Fibroblast of lung (primary cell): ENCODE results near the gene TBX4. TPM values are rescaled to one million over a fixed set of nuclear protein-coding genes. Genes with fewer than 3 reads are reported as not detected.
A peak's percentile ranks its signal among the peaks of the same experiment; 100 is the strongest.

Experiments
- DNase-seq, 2 donors: peaks; one replicate each; pipeline versions ENCODE4 v3.0.0 to v3.0.0-alpha.2; 2010; ENCODE audit warnings: low read depth in 2 of 2
- H2AFZ ChIP-seq: 2 replicates; pipeline ENCODE4 v1.5.1; 2012; ENCODE audit warnings: low read length, control low read depth, inconsistent platforms
- H3K27ac ChIP-seq: 2 replicates; pipeline ENCODE4 v1.5.1; 2011; ENCODE audit warnings: low read length, control low read depth; ENCODE audit not compliant: insufficient read depth
- H3K27me3 ChIP-seq: 2 replicates; pipeline ENCODE4 v1.5.1; 2011; ENCODE audit warnings: mild to moderate bottlenecking, low read length; ENCODE audit not compliant: control insufficient read depth, insufficient read depth
- H3K36me3 ChIP-seq: 2 replicates; pipeline ENCODE4 v1.5.1; 2011; ENCODE audit warnings: low read length; ENCODE audit not compliant: control insufficient read depth, insufficient read depth
- H3K4me1 ChIP-seq: 2 replicates; pipeline ENCODE4 v1.5.1; 2011; ENCODE audit warnings: low read length; ENCODE audit not compliant: control insufficient read depth, insufficient read depth; ENCODE audit errors: extremely low read depth
- H3K4me2 ChIP-seq: 2 replicates; pipeline ENCODE4 v1.5.1; 2011; ENCODE audit warnings: low read length, control low read depth; ENCODE audit not compliant: insufficient read depth; ENCODE audit errors: extremely low read depth
- H3K4me3 ChIP-seq, 4 experiments: fragments of 200-600 bp in 1 of 4; sonication (generic) in 1 of 4; replicated peaks in 1 of 4; 2 replicates each; pipeline ENCODE4 v1.5.1; 2011 to 2016; ENCODE audit warnings: low read length in 4 of 4, low read depth in 3 of 4, mild to moderate bottlenecking in 3 of 4, control low read depth in 2 of 4, inconsistent platforms in 1 of 4, mixed read lengths in 1 of 4; ENCODE audit not compliant: insufficient read depth in 1 of 4; ENCODE audit errors: control extremely low read depth in 1 of 4
- H3K79me2 ChIP-seq: 2 replicates; pipeline ENCODE4 v1.5.1; 2012; ENCODE audit warnings: mild to moderate bottlenecking, low read length, inconsistent platforms; ENCODE audit not compliant: control insufficient read depth, insufficient read depth
- H3K9ac ChIP-seq: 2 replicates; pipeline ENCODE4 v1.5.1; 2011; ENCODE audit warnings: mild to moderate bottlenecking, low read length, control low read depth; ENCODE audit not compliant: insufficient read depth
- H3K9me3 ChIP-seq: 2 replicates; pipeline ENCODE4 v1.5.1; 2012; ENCODE audit warnings: low read depth, low read length; ENCODE audit not compliant: control insufficient read depth, insufficient read depth
- H4K20me1 ChIP-seq: 2 replicates; pipeline ENCODE4 v1.5.1; 2011; ENCODE audit warnings: low read length; ENCODE audit not compliant: control insufficient read depth, insufficient read depth; ENCODE audit errors: extremely low read depth
- CTCF ChIP-seq, 2 donors: IDR thresholded peaks in 1 of 2; conservative IDR thresholded peaks in 1 of 2; 1 replicate in 1 of 2; 2 replicates in 1 of 2; pipeline ENCODE4 v1.5.1; 2011 to 2012; ENCODE audit warnings: low read length in 2 of 2, control low read depth in 1 of 2, inconsistent platforms in 1 of 2, low read depth in 1 of 2, mild to moderate bottlenecking in 1 of 2
- EZH2 ChIP-seq: IDR thresholded peaks from 2 replicates; pipeline ENCODE4 v1.5.1; 2012; ENCODE audit warnings: low read length, control low read depth, mild to moderate bottlenecking; ENCODE audit errors: missing control alignments
- polyA plus RNA-seq, 2 donors: library from polyadenylated mRNA; depleted of rRNA in 1 of 2; stranded (reverse) in 1 of 2; unstranded in 1 of 2; fragments of >200 nt; gene quantifications; 2 replicates each; pipeline ENCODE4 v1.2.1, GENCODE V29; 2011 to 2012; ENCODE audit warnings: missing spikeins in 1 of 2
- total RNA-seq: library from RNA; depleted of rRNA; stranded (reverse); fragments of >200 nt; gene quantifications from 2 replicates; pipeline ENCODE4 v1.2.1, GENCODE V29; 2014

The TBX4 gene
- total and polyA plus RNA-seq, 2 donors (not counting 1 experiment from before 2014, with no cell fraction given): 44.1 to 93.9 TPM

- Histone ChIP-seq H3K27me3 (no peaks in the 10 kb centered on the region), H3K4me2 (peak overlapping the region; percentile 96), H3K9ac (peak overlapping the region; percentile 83), H4K20me1 (no peaks in the 10 kb centered on the region), H3K79me2 (peaks cover 96% of the 10 kb centered on the region), H3K4me3 (peak overlapping the region; percentile 37 to 91 (median 66)), H3K4me1 (peaks cover 23% of the 10 kb centered on the region), H3K36me3 (peaks cover 10% of the 10 kb centered on the region), H2AFZ (no peak overlapping the region), H3K9me3 (no peaks in the 10 kb centered on the region), H3K27ac (peak overlapping the region; percentile 93)
- TF ChIP-seq CTCF (conservative IDR thresholded peaks at IDR 0.05 in 1 of 2, IDR thresholded peaks at IDR 0.05 in 1 of 2; ENCODE audit: low read depth in 1 of 2, low read length in 2 of 2) (no peak), EZH2 (no peak)
- no peak for DNase-seq
Observed at GRCh38 chr17:61456688-61457225, 4.5 kb downstream of the TBX4 start.

DNA sequence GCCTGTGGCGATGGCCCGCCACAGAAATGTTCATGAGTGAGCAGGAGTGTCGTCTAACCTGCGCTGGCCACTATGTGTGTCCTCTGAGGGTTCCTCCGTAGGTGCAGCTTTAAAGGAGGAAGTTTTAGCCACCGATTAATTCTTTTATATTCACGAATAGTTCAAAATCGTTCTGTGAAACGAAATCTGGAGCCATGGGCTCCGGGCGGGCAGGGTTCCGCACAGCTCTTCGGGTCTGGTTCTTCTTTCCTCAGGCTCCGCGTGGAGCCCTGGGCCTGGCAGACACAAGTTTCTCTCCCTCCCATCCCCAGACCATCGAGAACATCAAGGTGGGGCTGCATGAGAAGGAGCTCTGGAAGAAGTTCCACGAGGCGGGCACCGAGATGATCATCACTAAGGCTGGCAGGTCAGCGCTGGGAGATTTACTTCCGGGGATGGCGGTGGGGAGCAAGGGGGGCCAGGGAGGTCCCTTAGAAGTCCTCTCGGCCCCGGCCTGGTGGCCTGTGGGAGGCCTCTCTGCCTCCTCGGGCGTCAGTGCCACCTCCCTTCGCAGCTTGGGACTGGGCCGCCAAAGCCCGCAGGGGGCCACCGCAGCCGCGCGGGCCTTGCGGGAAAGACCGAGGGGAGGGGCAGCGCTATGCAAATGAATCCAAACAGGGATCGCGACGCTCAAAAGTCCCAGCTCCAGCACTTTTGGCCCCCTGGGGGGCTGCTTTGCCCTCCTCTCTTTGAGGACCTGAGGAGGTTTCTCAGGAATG is 5.2 kb downstream of the TBX4 start:
- Histone ChIP-seq H3K4me2 (peak overlapping the region; percentile 96), H4K20me1 (no peaks in the 10 kb centered on the region), H3K36me3 (peaks cover 10% of the 10 kb centered on the region), H3K27ac (peak overlapping the region; percentile 93), H3K79me2 (peaks cover 100% of the 10 kb centered on the region), H3K9ac (peak overlapping the region; percentile 83), H2AFZ (no peak overlapping the region), H3K9me3 (no peaks in the 10 kb centered on the region), H3K27me3 (no peaks in the 10 kb centered on the region), H3K4me3 (peak overlapping the region; percentile 37 to 91 (median 66)), H3K4me1 (peaks cover 24% of the 10 kb centered on the region)
- no peak for DNase-seq
- TF ChIP-seq CTCF (conservative IDR thresholded peaks at IDR 0.05 in 1 of 2, IDR thresholded peaks at IDR 0.05 in 1 of 2; ENCODE audit: low read depth in 1 of 2, low read length in 2 of 2) (no peak), EZH2 (no peak)

DNA sequence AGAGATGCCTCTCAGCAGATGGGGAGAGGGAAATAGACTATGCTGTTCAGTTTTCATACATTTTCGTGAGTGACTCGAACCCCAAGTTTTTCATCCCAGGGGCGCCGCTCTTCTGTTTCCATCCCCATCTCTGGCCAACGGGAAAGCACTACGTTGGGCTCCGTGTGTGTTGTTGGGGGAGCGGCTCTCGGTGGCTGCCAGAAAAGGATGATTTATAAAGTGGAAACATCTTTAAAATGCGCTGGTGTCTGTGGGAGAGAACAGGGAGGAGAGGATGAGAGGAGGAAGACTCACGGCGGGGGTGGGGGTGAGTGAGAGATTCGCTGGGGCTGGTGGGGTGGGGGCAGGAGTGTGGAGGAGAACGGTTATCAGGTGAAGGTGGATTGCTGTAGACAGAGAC is 5.8 kb downstream of the TBX4 start:
- H3K27ac ChIP-seq: peak overlapping the region; percentile 93
- H3K27me3 ChIP-seq: no peaks in the 10 kb centered on the region
- DNase-seq: no peak
- H2AFZ ChIP-seq: no peak overlapping the region
- H3K36me3 ChIP-seq: peaks cover 10% of the 10 kb centered on the region
- H3K4me2 ChIP-seq: peak overlapping the region; percentile 96
- H4K20me1 ChIP-seq: no peaks in the 10 kb centered on the region
- no peak for TF ChIP-seq EZH2
- TF ChIP-seq CTCF (conservative IDR thresholded peaks at IDR 0.05 in 1 of 2, IDR thresholded peaks at IDR 0.05 in 1 of 2; ENCODE audit: low read depth in 1 of 2, low read length in 2 of 2): no peak
- peak overlapping the region; percentile 83 for H3K9ac ChIP-seq
- H3K4me1 ChIP-seq: peaks cover 30% of the 10 kb centered on the region
- H3K4me3 ChIP-seq: peak overlapping the region; percentile 37 to 91 (median 66)
- no peaks in the 10 kb centered on the region for H3K9me3 ChIP-seq
- peaks cover 100% of the 10 kb centered on the region for H3K79me2 ChIP-seq
